Mesothelial cell of epicardium (in vitro differentiated cells): Measurements from ENCODE around the gene NFKBIZ. TPM values are rescaled to one million over a fixed set of nuclear protein-coding genes. Genes with fewer than 3 reads are reported as not detected.
A peak's percentile ranks its signal among the peaks of the same experiment; 100 is the strongest.

Experiments used
- DNase-seq, 2 experiments: peaks; one replicate each; pipeline ENCODE4 v3.0.0; 2021; ENCODE audit warnings: low spot score in 2 of 2; ENCODE audit not compliant: unreplicated experiment in 2 of 2
- H3K27ac Mint-ChIP-seq: 2 replicates; pipeline ENCODE4 v1.8.0; 2021; ENCODE audit warnings: mixed read lengths
- H3K27me3 Mint-ChIP-seq: 2 replicates; pipeline ENCODE4 v1.8.0; 2021; ENCODE audit warnings: low read depth, mixed read lengths
- H3K36me3 Mint-ChIP-seq: 2 replicates; pipeline ENCODE4 v1.8.0; 2021; ENCODE audit warnings: mixed read lengths
- H3K4me1 Mint-ChIP-seq: 2 replicates; pipeline ENCODE4 v1.8.0; 2021; ENCODE audit warnings: mixed read lengths
- H3K4me3 Mint-ChIP-seq: 2 replicates; pipeline ENCODE4 v1.8.0; 2021; ENCODE audit warnings: mild to moderate bottlenecking, moderate library complexity, mixed read lengths
- H3K9me3 Mint-ChIP-seq: 2 replicates; pipeline ENCODE4 v1.8.0; 2021; ENCODE audit warnings: mixed read lengths
- CTCF ChIP-seq: fragments of 200-600 bp; sonication (generic); IDR thresholded peaks from one replicate; pipeline ENCODE4 v1.5.0; 2021; ENCODE audit warnings: antibody characterized with exemption; ENCODE audit not compliant: unreplicated experiment
- total RNA-seq: library from RNA; stranded (reverse); gene quantifications from 3 replicates; pipeline ENCODE4 v1.2.1, GENCODE V29; 2021

NFKBIZ gene
- total RNA-seq, 1 donor from 2014 or later = 142 TPM

GRCh38 chr3:101812895-101813294 lies 36.4 kb upstream of the NFKBIZ start:
- no peak for TF ChIP-seq CTCF
- Mint-ChIP-seq H3K36me3 (no peaks in the 10 kb centered on the region), H3K27me3 (no peaks in the 10 kb centered on the region), H3K4me3 (no peak overlapping the region), H3K27ac (peak overlapping the region; percentile 66), H3K9me3 (no peaks in the 10 kb centered on the region), H3K4me1 (peaks cover 53% of the 10 kb centered on the region)
- DNase-seq = no peak

- Mint-ChIP-seq H3K27ac (peak overlapping the region; percentile 66), H3K4me1 (peaks cover 52% of the 10 kb centered on the region), H3K9me3 (no peaks in the 10 kb centered on the region), H3K27me3 (no peaks in the 10 kb centered on the region), H3K4me3 (no peak overlapping the region), H3K36me3 (no peaks in the 10 kb centered on the region)
- no peak for DNase-seq
- peak; percentile 84 for TF ChIP-seq CTCF
Observed at GRCh38 chr3:101813817-101814440, 35.4 kb upstream of the NFKBIZ start.

- peak overlapping the region; percentile 75 for H3K27ac Mint-ChIP-seq
- no peaks in the 10 kb centered on the region for H3K36me3 Mint-ChIP-seq
- no peaks in the 10 kb centered on the region for H3K27me3 Mint-ChIP-seq
Observed at GRCh38 chr3:101814835-101815234, 34.5 kb upstream of the NFKBIZ start.

GRCh38 chr3:101816215-101817149 lies 32.8 kb upstream of the NFKBIZ start:
- Mint-ChIP-seq H3K27ac (peak overlapping the region; percentile 66), H3K36me3 (peaks cover 6% of the 10 kb centered on the region), H3K4me1 (peaks cover 36% of the 10 kb centered on the region), H3K9me3 (peaks cover 4% of the 10 kb centered on the region), H3K4me3 (no peak overlapping the region), H3K27me3 (no peaks in the 10 kb centered on the region)
- no peak for DNase-seq
- TF ChIP-seq CTCF = no peak

More at GRCh38 chr3:101814835-101815234, 34.5 kb upstream of the NFKBIZ start:
- DNase-seq = no peak
- Mint-ChIP-seq H3K4me1 (peaks cover 43% of the 10 kb centered on the region), H3K9me3 (no peaks in the 10 kb centered on the region), H3K4me3 (no peak overlapping the region)
- TF ChIP-seq CTCF = no peak

- DNase-seq = no peak
- no peaks in the 10 kb centered on the region for H3K27me3 Mint-ChIP-seq
- peaks cover 39% of the 10 kb centered on the region for H3K4me1 Mint-ChIP-seq
- H3K36me3 Mint-ChIP-seq = peaks cover 11% of the 10 kb centered on the region
- H3K27ac Mint-ChIP-seq = no peak overlapping the region
- peaks cover 4% of the 10 kb centered on the region for H3K9me3 Mint-ChIP-seq
- TF ChIP-seq CTCF = no peak
- H3K4me3 Mint-ChIP-seq = no peak overlapping the region
Observed at GRCh38 chr3:101817992-101818391, 31.3 kb upstream of the NFKBIZ start.
